Keratinocyte (primary cell): ENCODE data around the gene R3HDM1. TPM values are rescaled to one million over a fixed set of nuclear protein-coding genes. Genes with fewer than 3 reads are reported as not detected.

Experiments
- DNase-seq: peaks from one replicate; pipeline ENCODE4 v3.0.0-alpha.2; 2011; ENCODE audit warnings: low read depth, missing footprints, low spot score
- FAIRE-seq: peaks from 2 replicates; lab custom pipeline; 2011; peaks lifted over from hg19 to GRCh38; lab: Jason Lieb, UNC
- H2AFZ ChIP-seq: 2 replicates; pipeline ENCODE4 v1.6.0; 2012; ENCODE audit warnings: low read length, control low read depth, inconsistent platforms; ENCODE audit not compliant: control insufficient read depth
- H3K27ac ChIP-seq: 2 replicates; pipeline ENCODE4 v1.5.1; 2011; ENCODE audit warnings: low read length; ENCODE audit not compliant: control insufficient read depth, insufficient read depth
- H3K27me3 ChIP-seq: 3 replicates; pipeline ENCODE4 v1.6.0; 2011; ENCODE audit warnings: low read length; ENCODE audit not compliant: control insufficient read depth, insufficient read depth; ENCODE audit errors: extremely low read depth
- H3K36me3 ChIP-seq, 2 experiments: 2 replicates in 1 of 2; 3 replicates in 1 of 2; pipeline ENCODE4 v1.5.1; 2011; ENCODE audit warnings: low read length in 2 of 2, mild to moderate bottlenecking in 1 of 2; ENCODE audit not compliant: control insufficient read depth in 2 of 2, insufficient read depth in 2 of 2; ENCODE audit errors: extremely low read depth in 1 of 2
- H3K4me1 ChIP-seq: 3 replicates; pipeline ENCODE4 v1.5.1; 2011; ENCODE audit warnings: low read length; ENCODE audit not compliant: control insufficient read depth, insufficient read depth; ENCODE audit errors: extremely low read depth
- H3K4me2 ChIP-seq: 3 replicates; pipeline ENCODE4 v1.6.0; 2011; ENCODE audit warnings: low read depth, low read length; ENCODE audit not compliant: control insufficient read depth, insufficient read depth; ENCODE audit errors: extremely low read depth
- H3K4me3 ChIP-seq, 3 experiments: fragments of 200-600 bp in 1 of 3; sonication (generic) in 1 of 3; 2 replicates in 2 of 3; 3 replicates in 1 of 3; pipeline ENCODE4 v1.5.1; 2011 to 2016; ENCODE audit warnings: low read length in 3 of 3, mild to moderate bottlenecking in 3 of 3, control low read depth in 2 of 3, inconsistent platforms in 1 of 3, low read depth in 1 of 3, mixed read lengths in 1 of 3, mixed run types in 1 of 3, moderate library complexity in 1 of 3; ENCODE audit not compliant: control insufficient read depth in 2 of 3, insufficient read depth in 2 of 3; ENCODE audit errors: extremely low read depth in 1 of 3
- H3K79me2 ChIP-seq: 2 replicates; pipeline ENCODE4 v1.6.0; 2012; ENCODE audit warnings: low read length; ENCODE audit not compliant: control insufficient read depth, insufficient read depth
- H3K9ac ChIP-seq: 3 replicates; pipeline ENCODE4 v1.6.0; 2011; ENCODE audit warnings: low read length; ENCODE audit not compliant: control insufficient read depth, insufficient read depth; ENCODE audit errors: extremely low read depth
- H3K9me1 ChIP-seq: 3 replicates; pipeline ENCODE4 v1.6.0; 2011; ENCODE audit warnings: low read length; ENCODE audit not compliant: control insufficient read depth, insufficient read depth; ENCODE audit errors: extremely low read depth
- H3K9me3 ChIP-seq: 2 replicates; pipeline ENCODE4 v1.5.1; 2012; ENCODE audit warnings: low read depth, low read length; ENCODE audit not compliant: control insufficient read depth
- H4K20me1 ChIP-seq: 3 replicates; pipeline ENCODE4 v1.6.0; 2011; ENCODE audit warnings: low read length; ENCODE audit not compliant: control insufficient read depth, insufficient read depth; ENCODE audit errors: extremely low read depth
- CTCF ChIP-seq, 3 experiments: IDR thresholded peaks in 1 of 3; conservative IDR thresholded peaks in 1 of 3; optimal IDR thresholded peaks in 1 of 3; 2 replicates in 2 of 3; 3 replicates in 1 of 3; pipeline versions ENCODE3 to v1.5.1; 2011; ENCODE audit warnings: low read length in 3 of 3, mild to moderate bottlenecking in 3 of 3, moderate library complexity in 2 of 3, control low read depth in 1 of 3, inconsistent platforms in 1 of 3; ENCODE audit not compliant: insufficient read depth in 2 of 3; ENCODE audit errors: extremely low read depth in 1 of 3
- EZH2 ChIP-seq: IDR thresholded peaks from one replicate; pipeline ENCODE4 v1.6.1; 2012; ENCODE audit warnings: inconsistent platforms, mild to moderate bottlenecking, low read length, moderate library complexity
- dilution Hi-C: fragments of 300-500 bp; cut with MboI; formaldehyde crosslinking; loops from one replicate; pipeline ENCODE4 v1.7.0; 2020; ENCODE audit warnings: low sequenced_read_pairs; ENCODE audit not compliant: extremely low pct_ligation_motif_present
- polyA plus RNA-seq, 5 experiments: library from polyadenylated mRNA; depleted of rRNA in 3 of 5; stranded (reverse) in 3 of 5; stranded (forward) in 1 of 5; unstranded in 1 of 5; fragments of >200 nt; gene quantifications; 1 replicate in 1 of 5; 2 replicates in 3 of 5; 3 replicates in 1 of 5; pipeline versions ENCODE4 v1.2.1 to v1.2.3, GENCODE V29; 2011 to 2012; ENCODE audit warnings: missing spikeins in 2 of 5, low read depth in 1 of 5, low replicate concordance in 1 of 5

The R3HDM1 gene
- polyA plus RNA-seq, 1 donor (not counting 4 experiments of a cell fraction or from before 2014, with no cell fraction given) = 41.0 TPM

GRCh38 chr2:135630488-135630887 is 99.2 kb downstream of the R3HDM1 start:
- no peak overlapping the region for H3K27ac ChIP-seq
- H3K9me1 ChIP-seq = no peaks in the 10 kb centered on the region
- no peak overlapping the region for H3K4me2 ChIP-seq
- FAIRE-seq = no peak
- no peaks in the 10 kb centered on the region for H3K9me3 ChIP-seq
- TF ChIP-seq EZH2 (no peak), CTCF (optimal IDR thresholded peaks at IDR 0.05 in 1 of 3, IDR thresholded peaks at IDR 0.05 in 1 of 3, conservative IDR thresholded peaks at IDR 0.05 in 1 of 3; ENCODE audit: extremely low read depth in 1 of 3, insufficient read depth in 2 of 3, low read length in 3 of 3) (no peak)
- H3K9ac ChIP-seq = no peak overlapping the region
- H3K36me3 ChIP-seq = peaks cover 1 to 2% of the 10 kb centered on the region in 2 experiments
- no peaks in the 10 kb centered on the region for H3K79me2 ChIP-seq
- no peak overlapping the region for H3K4me3 ChIP-seq
- dilution Hi-C loops = no loop called here
- no peaks in the 10 kb centered on the region for H4K20me1 ChIP-seq
- no peak for DNase-seq
- no peaks in the 10 kb centered on the region for H3K27me3 ChIP-seq
- H3K4me1 ChIP-seq = no peaks in the 10 kb centered on the region
- no peak overlapping the region for H2AFZ ChIP-seq

DNA sequence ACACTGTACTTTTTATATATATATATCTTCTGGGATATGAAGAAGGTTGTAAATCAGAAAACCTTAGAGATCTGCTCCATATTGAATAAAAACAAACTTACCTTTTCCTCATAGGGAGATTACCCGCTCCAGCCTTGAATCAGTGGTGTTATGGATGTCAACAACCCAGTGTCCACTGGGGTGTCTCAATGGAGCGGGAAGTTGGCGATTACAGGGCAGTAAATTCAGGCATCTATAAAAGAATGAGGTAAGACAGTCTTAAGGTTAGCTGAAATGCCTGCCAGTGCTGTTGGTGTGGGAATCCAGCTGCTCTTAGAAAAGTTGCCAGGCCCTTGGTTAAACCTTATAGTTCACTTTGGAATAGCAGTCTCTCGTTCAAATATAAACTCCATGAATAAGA is 102.3 kb downstream of the R3HDM1 start:
- H3K79me2 ChIP-seq = no peaks in the 10 kb centered on the region

DNA sequence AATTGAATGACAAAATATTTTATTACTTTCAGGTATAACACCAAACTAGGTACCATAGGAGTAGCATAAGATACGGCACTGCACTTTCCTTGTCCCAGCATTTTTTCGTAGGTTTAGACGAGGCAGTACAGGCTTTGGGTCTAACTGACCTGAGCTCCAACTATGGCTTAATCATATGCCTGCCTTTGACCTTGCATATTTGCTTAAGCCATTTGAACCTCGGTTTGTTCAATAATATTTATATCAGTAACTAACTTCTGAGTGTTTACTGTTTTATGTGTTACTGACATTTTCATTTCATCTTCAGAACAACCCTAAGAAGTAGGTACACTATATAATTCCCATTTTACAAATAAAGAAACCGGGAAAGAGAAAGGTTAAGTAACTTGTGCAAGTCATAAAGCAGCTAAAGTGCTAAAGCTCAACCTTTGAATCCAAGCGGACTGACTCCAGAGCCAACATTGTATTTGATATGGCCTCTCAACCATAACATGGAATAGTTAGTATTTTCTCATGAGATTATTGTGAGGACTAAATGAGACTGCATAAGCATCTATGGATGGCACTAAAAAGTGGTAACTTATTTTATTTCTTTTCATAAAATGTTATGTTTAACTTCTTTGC is 104.0 kb downstream of the R3HDM1 start:
- Histone ChIP-seq H3K9me3 (no peaks in the 10 kb centered on the region), H3K9me1 (no peaks in the 10 kb centered on the region), H3K4me2 (no peak overlapping the region), H3K4me3 (no peak overlapping the region), H3K36me3 (peaks cover 4 to 16% of the 10 kb centered on the region in 2 experiments), H3K27me3 (no peaks in the 10 kb centered on the region), H3K4me1 (no peaks in the 10 kb centered on the region), H3K27ac (no peak overlapping the region), H2AFZ (no peak overlapping the region), H4K20me1 (no peaks in the 10 kb centered on the region), H3K9ac (no peak overlapping the region), H3K79me2 (no peaks in the 10 kb centered on the region)
- TF ChIP-seq EZH2 (no peak), CTCF (optimal IDR thresholded peaks at IDR 0.05 in 1 of 3, IDR thresholded peaks at IDR 0.05 in 1 of 3, conservative IDR thresholded peaks at IDR 0.05 in 1 of 3; ENCODE audit: extremely low read depth in 1 of 3, insufficient read depth in 2 of 3, low read length in 3 of 3) (no peak)
- DNase-seq (no peak), FAIRE-seq (no peak)
- dilution Hi-C loops = no loop called here

More for the DNA sequence above, 102.3 kb downstream of the R3HDM1 start:
- TF ChIP-seq EZH2 = no peak
- Histone ChIP-seq H3K4me2 (no peak overlapping the region), H3K9ac (no peak overlapping the region), H3K4me1 (no peaks in the 10 kb centered on the region), H3K27me3 (no peaks in the 10 kb centered on the region), H3K9me1 (no peaks in the 10 kb centered on the region), H3K4me3 (no peak overlapping the region), H4K20me1 (no peaks in the 10 kb centered on the region), H2AFZ (no peak overlapping the region), H3K36me3 (peaks cover 4 to 12% of the 10 kb centered on the region in 2 experiments), H3K9me3 (no peaks in the 10 kb centered on the region), H3K27ac (no peak overlapping the region)
- dilution Hi-C loops = no loop called here
- FAIRE-seq = no peak
- DNase-seq = no peak
